Measurements from ENCODE around the gene NOD2. TPM values are rescaled to one million over a fixed set of nuclear protein-coding genes. Genes with fewer than 3 reads are reported as not detected.

The NOD2 gene
- total RNA-seq, 1 experiment from 2014 or later = 0.07 TPM

DNA sequence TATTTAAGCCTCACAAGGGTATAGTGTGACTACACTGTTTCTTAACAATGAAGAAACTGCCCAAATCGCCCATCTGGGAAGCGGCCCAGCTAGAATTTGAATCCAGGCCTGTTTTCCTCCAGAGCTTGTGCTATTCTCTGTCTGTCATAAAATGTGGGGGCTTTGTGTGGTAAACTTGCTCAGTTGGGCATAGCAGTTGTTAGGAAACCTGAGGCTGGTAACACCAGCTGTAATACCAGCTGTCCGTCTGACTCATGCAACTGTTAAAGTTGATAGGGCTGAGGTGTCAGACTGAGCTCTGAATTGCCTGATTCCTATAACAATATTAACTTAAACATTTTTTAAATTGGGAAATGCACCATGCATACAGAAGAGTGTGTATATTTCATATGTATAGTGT, 9.3 kb downstream of the NOD2 start:
- Histone ChIP-seq H3K4me2 (ENCODE audit: low read length) (no peak overlapping the region), H3K79me2 (ENCODE audit: low read length) (no peaks in the 10 kb centered on the region), H3K9ac (ENCODE audit: low read length) (no peak overlapping the region), H3K4me3 (ENCODE audit: low read length) (no peak overlapping the region), H2AFZ (ENCODE audit: low read length) (no peak overlapping the region), H3K36me3 (ENCODE audit: low read depth, low read length) (no peaks in the 10 kb centered on the region), H3K27ac (ENCODE audit: low read length) (no peak overlapping the region), H4K20me1 (ENCODE audit: low read length) (no peaks in the 10 kb centered on the region), H3K4me1 (ENCODE audit: insufficient read depth, low read length) (no peaks in the 10 kb centered on the region), H3F3A (ENCODE audit: low read length, unreplicated experiment) (no peaks in the 10 kb centered on the region), H3K9me2 (replicated peaks; ENCODE audit: low read length) (no peaks in the 10 kb centered on the region), H3K27me3 (ENCODE audit: low read length) (no peaks in the 10 kb centered on the region), H3K9me3 (ENCODE audit: low read length) (0 out of 2 replicates have a peak, but pooled peaks cover 3% of the 10 kb centered on the region)
- ChIA-PET POLR2A (ENCODE audit: unreplicated experiment) (no interaction called here), CTCF (no interaction called here)
- intact Hi-C loops (cut with micrococcal nuclease) = no loop called here
- ATAC-seq (no peak), DNase-seq (no peak)
- BruUV-seq (replicated peaks) = no TSS peak
- TF ChIP-seq EZH2phosphoT487 (IDR thresholded peaks at IDR 0.05; ENCODE audit: borderline replicate concordance, low read length) = no peak
- TF ChIP-seq, protein P1, sequence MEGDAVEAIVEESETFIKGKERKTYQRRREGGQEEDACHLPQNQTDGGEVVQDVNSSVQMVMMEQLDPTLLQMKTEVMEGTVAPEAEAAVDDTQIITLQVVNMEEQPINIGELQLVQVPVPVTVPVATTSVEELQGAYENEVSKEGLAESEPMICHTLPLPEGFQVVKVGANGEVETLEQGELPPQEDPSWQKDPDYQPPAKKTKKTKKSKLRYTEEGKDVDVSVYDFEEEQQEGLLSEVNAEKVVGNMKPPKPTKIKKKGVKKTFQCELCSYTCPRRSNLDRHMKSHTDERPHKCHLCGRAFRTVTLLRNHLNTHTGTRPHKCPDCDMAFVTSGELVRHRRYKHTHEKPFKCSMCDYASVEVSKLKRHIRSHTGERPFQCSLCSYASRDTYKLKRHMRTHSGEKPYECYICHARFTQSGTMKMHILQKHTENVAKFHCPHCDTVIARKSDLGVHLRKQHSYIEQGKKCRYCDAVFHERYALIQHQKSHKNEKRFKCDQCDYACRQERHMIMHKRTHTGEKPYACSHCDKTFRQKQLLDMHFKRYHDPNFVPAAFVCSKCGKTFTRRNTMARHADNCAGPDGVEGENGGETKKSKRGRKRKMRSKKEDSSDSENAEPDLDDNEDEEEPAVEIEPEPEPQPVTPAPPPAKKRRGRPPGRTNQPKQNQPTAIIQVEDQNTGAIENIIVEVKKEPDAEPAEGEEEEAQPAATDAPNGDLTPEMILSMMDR (conservative IDR thresholded peaks at IDR 0.05; ENCODE audit: low read depth, low read length) = no peak

DNA sequence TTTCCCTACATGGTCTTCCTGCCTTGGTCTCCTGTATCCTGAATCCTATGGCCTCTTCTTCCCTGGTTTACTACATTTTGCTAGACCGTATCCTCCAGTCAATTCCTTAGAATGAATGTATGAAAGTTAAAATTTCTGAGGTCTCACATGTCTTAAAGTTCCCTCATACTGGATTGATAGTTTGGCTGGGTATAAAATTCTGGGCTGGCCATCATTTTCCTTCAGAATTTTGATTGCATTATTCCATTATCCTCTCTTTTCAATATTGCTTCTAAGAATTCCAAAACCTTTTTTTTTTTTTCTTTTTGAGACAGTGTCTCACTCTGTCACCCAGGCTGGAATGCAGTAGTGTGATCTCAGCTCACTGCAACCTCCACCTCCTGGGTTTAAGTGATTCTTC, 10.8 kb downstream of the NOD2 start:
- intact Hi-C loops (cut with micrococcal nuclease) = no loop called here
- no peaks in the 10 kb centered on the region for H3K36me3 ChIP-seq (ENCODE audit: low read depth, low read length)
- no peak overlapping the region for H3K4me3 ChIP-seq (ENCODE audit: low read length)
- CTCF ChIA-PET = no interaction called here
- H4K20me1 ChIP-seq (ENCODE audit: low read length) = no peaks in the 10 kb centered on the region
- no peaks in the 10 kb centered on the region for H3K4me1 ChIP-seq (ENCODE audit: insufficient read depth, low read length)
- H3K27me3 ChIP-seq (ENCODE audit: low read length) = no peaks in the 10 kb centered on the region
- no peak overlapping the region for H2AFZ ChIP-seq (ENCODE audit: low read length)
- H3K27ac ChIP-seq (ENCODE audit: low read length) = no peak overlapping the region
- no peaks in the 10 kb centered on the region for H3K9me2 ChIP-seq (replicated peaks; ENCODE audit: low read length)
- H3K9me3 ChIP-seq (ENCODE audit: low read length) = 0 out of 2 replicates have a peak, but pooled peaks cover 3% of the 10 kb centered on the region
- H3K79me2 ChIP-seq (ENCODE audit: low read length) = no peaks in the 10 kb centered on the region
- H3K4me2 ChIP-seq (ENCODE audit: low read length) = no peak overlapping the region
- POLR2A ChIA-PET (ENCODE audit: unreplicated experiment) = no interaction called here
- H3F3A ChIP-seq (ENCODE audit: low read length, unreplicated experiment) = no peaks in the 10 kb centered on the region
- H3K9ac ChIP-seq (ENCODE audit: low read length) = no peak overlapping the region
- ATAC-seq (no peak), DNase-seq (no peak)
- no peak for TF ChIP-seq EZH2phosphoT487 (IDR thresholded peaks at IDR 0.05; ENCODE audit: borderline replicate concordance, low read length)
- TF ChIP-seq EZH2 (IDR thresholded peaks at IDR 0.05; ENCODE audit: low read length, unreplicated experiment) = no peak
- TF ChIP-seq, protein P1 (conservative IDR thresholded peaks at IDR 0.05; ENCODE audit: low read depth, low read length) = no peak
- BruUV-seq (replicated peaks) = no TSS peak

DNA sequence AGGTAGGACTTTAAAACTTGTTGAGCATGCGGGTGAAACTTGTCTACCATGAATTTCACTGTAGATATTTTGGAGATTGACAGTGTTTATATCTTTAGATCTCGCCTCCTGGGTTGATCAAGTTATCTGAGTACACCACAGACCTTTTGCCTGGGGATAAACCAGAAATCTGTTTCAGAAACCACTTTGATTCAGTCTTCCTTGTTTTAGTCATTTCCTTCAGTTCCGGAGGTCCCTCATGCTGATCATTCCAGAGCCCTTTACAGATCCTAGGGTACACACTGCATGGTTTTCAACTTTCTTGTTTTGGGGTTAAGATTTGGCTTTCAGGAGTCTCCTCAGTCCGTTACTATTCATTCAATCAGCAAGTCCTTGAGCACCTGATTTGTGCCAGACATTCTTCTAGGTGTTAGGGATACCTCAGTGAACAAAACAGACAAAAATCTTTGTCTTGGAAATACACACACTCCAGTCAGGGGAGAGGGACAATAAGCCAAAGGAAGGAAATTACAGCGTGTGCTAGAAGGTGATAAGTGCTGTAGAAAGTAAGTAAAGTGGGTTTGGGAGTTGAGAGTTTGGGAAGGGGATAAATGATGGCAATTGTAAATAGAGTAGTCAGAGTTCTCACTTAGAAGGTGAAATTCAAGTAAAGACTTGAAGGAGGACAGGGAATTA, 12.2 kb downstream of the NOD2 start:
- no TSS peak for BruUV-seq (replicated peaks)
- Histone ChIP-seq H4K20me1 (ENCODE audit: low read length) (no peaks in the 10 kb centered on the region), H3K9ac (ENCODE audit: low read length) (no peak overlapping the region), H3F3A (ENCODE audit: low read length, unreplicated experiment) (no peaks in the 10 kb centered on the region), H3K36me3 (ENCODE audit: low read depth, low read length) (no peaks in the 10 kb centered on the region), H3K4me1 (ENCODE audit: insufficient read depth, low read length) (no peaks in the 10 kb centered on the region), H3K9me2 (replicated peaks; ENCODE audit: low read length) (no peaks in the 10 kb centered on the region), H3K9me3 (ENCODE audit: low read length) (0 out of 2 replicates have a peak, but pooled peaks cover 3% of the 10 kb centered on the region), H2AFZ (ENCODE audit: low read length) (no peak overlapping the region), H3K27ac (ENCODE audit: low read length) (no peak overlapping the region), H3K27me3 (ENCODE audit: low read length) (no peaks in the 10 kb centered on the region), H3K4me3 (ENCODE audit: low read length) (no peak overlapping the region; the same call in 1 of the 2 replicates), H3K79me2 (ENCODE audit: low read length) (no peaks in the 10 kb centered on the region), H3K4me2 (ENCODE audit: low read length) (no peak overlapping the region)
- intact Hi-C loops (cut with micrococcal nuclease) = no loop called here
- ChIA-PET POLR2A (ENCODE audit: unreplicated experiment) (no interaction called here), CTCF (no interaction called here)
- TF ChIP-seq, protein P1 (conservative IDR thresholded peaks at IDR 0.05; ENCODE audit: low read depth, low read length) = no peak
- TF ChIP-seq EZH2 (IDR thresholded peaks at IDR 0.05; ENCODE audit: low read length, unreplicated experiment) (no peak), EZH2phosphoT487 (IDR thresholded peaks at IDR 0.05; ENCODE audit: borderline replicate concordance, low read length) (no peak)
- peak; percentile 5 for DNase-seq
- ATAC-seq = no peak

Measured in PC-3 (cell line).